IMR-90 (cell line): ENCODE measurements around the gene INTS3.

Experiments used
- CTCF ChIP-seq: conservative IDR thresholded peaks from 2 replicates; pipeline ENCODE4 v1.5.1; 2012; ENCODE audit warnings: mild to moderate bottlenecking, low read depth, low read length, improper control_type of control experiment
- FOS ChIP-seq: fragments of 150-350 bp; IDR thresholded peaks from 2 replicates; pipeline ENCODE4 v1.6.1; 2016; ENCODE audit warnings: low read depth, low read length
- NFE2L2 ChIP-seq: fragments of 150-350 bp; IDR thresholded peaks from 2 replicates; pipeline ENCODE4 v1.6.1; 2016; ENCODE audit warnings: low read depth, mild to moderate bottlenecking, low read length
- RFX5 ChIP-seq: IDR thresholded peaks from 2 replicates; pipeline ENCODE4 v1.8.0; 2012; ENCODE audit warnings: low read depth, mild to moderate bottlenecking, low read length, moderate library complexity
- SMC3 ChIP-seq: fragments of 150-350 bp; IDR thresholded peaks from 2 replicates; pipeline ENCODE4 v1.6.1; 2016; ENCODE audit warnings: low read depth, mild to moderate bottlenecking, antibody characterized with exemption, low read length, moderate library complexity
- USF2 ChIP-seq: fragments of 150-350 bp; IDR thresholded peaks from 2 replicates; pipeline ENCODE4 v1.6.1; 2017; ENCODE audit warnings: mild to moderate bottlenecking, antibody characterized with exemption, low read length, low read depth

- TF ChIP-seq CTCF (no peak), USF2 (no peak), NFE2L2 (no peak), FOS (no peak), RFX5 (no peak), SMC3 (no peak)
These were observed 73.3 kb downstream of the INTS3 start for GRCh38 chr1:153801028-153801625.
